K562 treated with DMSO at 1 percent for 24 hours (cell line): Measurements from ENCODE around the gene CYP26A1. TPM values are rescaled to one million over a fixed set of nuclear protein-coding genes. Genes with fewer than 3 reads are reported as not detected.

Experiments used
- total RNA-seq: library from RNA; unstranded; fragments of 300-600 nt; gene quantifications from 2 replicates; pipeline ENCODE4 v1.2.3, GENCODE V29; 2022; ENCODE audit warnings: low read depth; ENCODE audit not compliant: insufficient read depth

Gene CYP26A1
- total RNA-seq: 4.9 and 7.9 TPM in 2 replicates

GRCh38 chr10:93073539-93074146 is at the start of gene CYP26A1:
Gene CYP26A1 (plus strand): TSS chr10:93073893. CDS start chr10:93073935, 42 bp downstream.

GRCh38 chr10:93059975-93060886 is 13.5 kb upstream of the CYP26A1 start, which contains the start of gene CYP26C1:
Gene CYP26C1 (plus strand): TSS chr10:93060798. CDS start chr10:93061264, 466 bp downstream.

Other genes starting within 250 kb of the CYP26A1 start
- 10.6 and 13.1 TPM in 2 replicates for gene EXOC6, start 225.4 kb upstream of the CYP26A1 start, total RNA-seq
- 0.09 TPM in 1 of 2 replicates, not detected in the other for gene CYP26C1, start 13.1 kb upstream of the CYP26A1 start, total RNA-seq